Type B pancreatic cell (in vitro differentiated cells): ENCODE results near the gene NCAM1. TPM values are rescaled to one million over a fixed set of nuclear protein-coding genes. Genes with fewer than 3 reads are reported as not detected.
A peak's percentile ranks its signal among the peaks of the same experiment; 100 is the strongest.

Source experiments
- DNase-seq: peaks from one replicate; pipeline ENCODE4 v3.0.0; 2021; ENCODE audit warnings: mixed read lengths; ENCODE audit not compliant: unreplicated experiment; ENCODE audit errors: extremely low spot score
- H3K27ac Mint-ChIP-seq: 2 replicates; pipeline ENCODE4 v1.8.0; 2021; ENCODE audit warnings: mild to moderate bottlenecking, mixed read lengths
- H3K27me3 Mint-ChIP-seq: 2 replicates; pipeline ENCODE4 v1.8.0; 2021; ENCODE audit warnings: mixed read lengths
- H3K36me3 Mint-ChIP-seq: 2 replicates; pipeline ENCODE4 v1.8.0; 2021; ENCODE audit warnings: mixed read lengths
- H3K4me1 Mint-ChIP-seq: one replicate; pipeline ENCODE4 v1.8.0; 2021; ENCODE audit warnings: mixed read lengths; ENCODE audit not compliant: unreplicated experiment
- H3K4me3 Mint-ChIP-seq: 2 replicates; pipeline ENCODE4 v1.8.0; 2021; ENCODE audit warnings: mild to moderate bottlenecking, mixed read lengths
- H3K9me3 Mint-ChIP-seq: 2 replicates; pipeline ENCODE4 v1.8.0; 2021; ENCODE audit warnings: mixed read lengths
- CTCF ChIP-seq: fragments of 200-600 bp; sonication (generic); conservative IDR thresholded peaks from 2 replicates; pipeline ENCODE4 v1.5.0; 2021; ENCODE audit warnings: antibody characterized with exemption, mild to moderate bottlenecking
- total RNA-seq: library from RNA; stranded (reverse); gene quantifications from 2 replicates; pipeline ENCODE4 v1.2.1, GENCODE V29; 2021; ENCODE audit warnings: low replicate concordance

Gene NCAM1
- total RNA-seq, 1 donor from 2014 or later: 106 TPM

GRCh38 chr11:113286009-113286408, 324.8 kb downstream of the NCAM1 start:
- Mint-ChIP-seq H3K36me3 (no peaks in the 10 kb centered on the region), H3K27ac (no peak overlapping the region), H3K4me1 (peaks cover 11% of the 10 kb centered on the region), H3K27me3 (peaks cover 11% of the 10 kb centered on the region), H3K9me3 (no peaks in the 10 kb centered on the region), H3K4me3 (no peak overlapping the region)
- TF ChIP-seq CTCF: no peak
- DNase-seq: no peak

- no peak for DNase-seq
- Mint-ChIP-seq H3K36me3 (no peaks in the 10 kb centered on the region), H3K4me3 (no peak overlapping the region), H3K9me3 (no peaks in the 10 kb centered on the region), H3K27me3 (peaks cover 17% of the 10 kb centered on the region), H3K4me1 (peaks cover 11% of the 10 kb centered on the region), H3K27ac (no peak overlapping the region)
- no peak for TF ChIP-seq CTCF
Observed at GRCh38 chr11:113286509-113287497, 325.6 kb downstream of the NCAM1 start.

- Mint-ChIP-seq H3K4me3 (no peak overlapping the region), H3K27me3 (peaks cover 17% of the 10 kb centered on the region), H3K9me3 (no peaks in the 10 kb centered on the region), H3K36me3 (no peaks in the 10 kb centered on the region), H3K27ac (no peak overlapping the region), H3K4me1 (peaks cover 11% of the 10 kb centered on the region)
- no peak for TF ChIP-seq CTCF
- no peak for DNase-seq
Observed at GRCh38 chr11:113287801-113288200, 326.6 kb downstream of the NCAM1 start.

GRCh38 chr11:113288286-113288863, 327.2 kb downstream of the NCAM1 start:
- Mint-ChIP-seq H3K4me1 (peaks cover 11% of the 10 kb centered on the region), H3K4me3 (no peak overlapping the region)
- TF ChIP-seq CTCF: no peak

GRCh38 chr11:113289431-113290187, 328.4 kb downstream of the NCAM1 start:
- TF ChIP-seq CTCF: peak; percentile 97
- no peak for DNase-seq
- H3K4me1 Mint-ChIP-seq: peaks cover 11% of the 10 kb centered on the region
- no peak overlapping the region for H3K4me3 Mint-ChIP-seq
- H3K9me3 Mint-ChIP-seq: no peaks in the 10 kb centered on the region
- no peak overlapping the region for H3K27ac Mint-ChIP-seq
- peaks cover 3% of the 10 kb centered on the region for H3K36me3 Mint-ChIP-seq
- peaks cover 32% of the 10 kb centered on the region for H3K27me3 Mint-ChIP-seq

More at GRCh38 chr11:113288286-113288863, 327.2 kb downstream of the NCAM1 start:
- Mint-ChIP-seq H3K36me3 (no peaks in the 10 kb centered on the region), H3K27me3 (peaks cover 21% of the 10 kb centered on the region), H3K9me3 (no peaks in the 10 kb centered on the region), H3K27ac (no peak overlapping the region)
- no peak for DNase-seq
